ENCODE data around the gene CFAP52.
A peak's percentile ranks its signal among the peaks of the same experiment; 100 is the strongest.

Gene CFAP52

GRCh38 chr17:9576521-9577372, at the start of gene CFAP52:
TSS of gene CFAP52 (plus strand) at chr17:9576642. CDS start at chr17:9576696, 54 bp downstream.
- DNase-seq (ENCODE audit: low spot score), result peak; percentile 71
- H3K36me3 Mint-ChIP-seq (ENCODE audit: low read depth), result peaks cover 1% of the 10 kb centered on the region
- no peaks in the 10 kb centered on the region for H3K9me3 Mint-ChIP-seq
- peak within 1 kb of the TSS; percentile 79 for H3K27ac Mint-ChIP-seq
- peak within 1 kb of the TSS; percentile 96 for H3K4me3 Mint-ChIP-seq
- no peaks in the 10 kb centered on the region for H3K27me3 Mint-ChIP-seq (ENCODE audit: low read depth)
- H3K4me1 Mint-ChIP-seq (ENCODE audit: low read depth), result peaks cover 18% of the 10 kb centered on the region

GRCh38 chr17:9527788-9528187, 48.7 kb upstream of the CFAP52 start:
- Mint-ChIP-seq H3K27ac (no peak overlapping the region), H3K9me3 (no peaks in the 10 kb centered on the region), H3K27me3 (ENCODE audit: low read depth) (no peaks in the 10 kb centered on the region), H3K36me3 (ENCODE audit: low read depth) (peaks cover 4% of the 10 kb centered on the region), H3K4me1 (ENCODE audit: low read depth) (no peaks in the 10 kb centered on the region), H3K4me3 (no peak overlapping the region)
- no peak for DNase-seq (ENCODE audit: low spot score)

GRCh38 chr17:9529033-9529700, 47.3 kb upstream of the CFAP52 start:
- peaks cover 4% of the 10 kb centered on the region for H3K36me3 Mint-ChIP-seq (ENCODE audit: low read depth)
- no peaks in the 10 kb centered on the region for H3K27me3 Mint-ChIP-seq (ENCODE audit: low read depth)
- H3K4me1 Mint-ChIP-seq (ENCODE audit: low read depth), result peaks cover 2% of the 10 kb centered on the region
- DNase-seq (ENCODE audit: low spot score), result no peak
- no peaks in the 10 kb centered on the region for H3K9me3 Mint-ChIP-seq
- no peak overlapping the region for H3K4me3 Mint-ChIP-seq
- H3K27ac Mint-ChIP-seq, result no peak overlapping the region

- no peak for DNase-seq (ENCODE audit: low spot score)
- Mint-ChIP-seq H3K4me3 (no peak overlapping the region), H3K27ac (no peak overlapping the region), H3K27me3 (ENCODE audit: low read depth) (no peaks in the 10 kb centered on the region), H3K4me1 (ENCODE audit: low read depth) (peaks cover 2% of the 10 kb centered on the region), H3K9me3 (no peaks in the 10 kb centered on the region), H3K36me3 (ENCODE audit: low read depth) (peaks cover 4% of the 10 kb centered on the region)
Measured at GRCh38 chr17:9531034-9531433, 45.4 kb upstream of the CFAP52 start.

GRCh38 chr17:9532715-9533114, 43.7 kb upstream of the CFAP52 start:
- Mint-ChIP-seq H3K36me3 (ENCODE audit: low read depth) (peaks cover 4% of the 10 kb centered on the region), H3K4me1 (ENCODE audit: low read depth) (peaks cover 2% of the 10 kb centered on the region)

GRCh38 chr17:9533441-9533840, 43.0 kb upstream of the CFAP52 start:
- no peak overlapping the region for H3K4me3 Mint-ChIP-seq
- H3K4me1 Mint-ChIP-seq (ENCODE audit: low read depth), result peaks cover 2% of the 10 kb centered on the region
- H3K27ac Mint-ChIP-seq, result no peak overlapping the region
- H3K9me3 Mint-ChIP-seq, result no peaks in the 10 kb centered on the region
- no peak for DNase-seq (ENCODE audit: low spot score)
- H3K27me3 Mint-ChIP-seq (ENCODE audit: low read depth), result no peaks in the 10 kb centered on the region
- H3K36me3 Mint-ChIP-seq (ENCODE audit: low read depth), result peaks cover 4% of the 10 kb centered on the region

More at GRCh38 chr17:9532715-9533114, 43.7 kb upstream of the CFAP52 start:
- DNase-seq (ENCODE audit: low spot score), result no peak
- H3K9me3 Mint-ChIP-seq, result no peaks in the 10 kb centered on the region
- H3K27ac Mint-ChIP-seq, result no peak overlapping the region
- no peaks in the 10 kb centered on the region for H3K27me3 Mint-ChIP-seq (ENCODE audit: low read depth)
- H3K4me3 Mint-ChIP-seq, result no peak overlapping the region

- H3K9me3 Mint-ChIP-seq, result no peaks in the 10 kb centered on the region
- no peak overlapping the region for H3K27ac Mint-ChIP-seq
- no peak overlapping the region for H3K4me3 Mint-ChIP-seq
- H3K27me3 Mint-ChIP-seq (ENCODE audit: low read depth), result no peaks in the 10 kb centered on the region
- H3K36me3 Mint-ChIP-seq (ENCODE audit: low read depth), result peaks cover 5% of the 10 kb centered on the region
- H3K4me1 Mint-ChIP-seq (ENCODE audit: low read depth), result peaks cover 2% of the 10 kb centered on the region
- DNase-seq (ENCODE audit: low spot score), result no peak
Measured at GRCh38 chr17:9536061-9536460, 40.4 kb upstream of the CFAP52 start.

GRCh38 chr17:9537177-9537776, 39.2 kb upstream of the CFAP52 start:
- H3K4me1 Mint-ChIP-seq (ENCODE audit: low read depth), result peaks cover 2% of the 10 kb centered on the region
- peaks cover 5% of the 10 kb centered on the region for H3K36me3 Mint-ChIP-seq (ENCODE audit: low read depth)
- no peaks in the 10 kb centered on the region for H3K27me3 Mint-ChIP-seq (ENCODE audit: low read depth)
- H3K9me3 Mint-ChIP-seq, result no peaks in the 10 kb centered on the region
- H3K27ac Mint-ChIP-seq, result no peak overlapping the region
- DNase-seq (ENCODE audit: low spot score), result no peak
- no peak overlapping the region for H3K4me3 Mint-ChIP-seq

GRCh38 chr17:9538626-9539025, 37.8 kb upstream of the CFAP52 start:
- Mint-ChIP-seq H3K36me3 (ENCODE audit: low read depth) (peaks cover 5% of the 10 kb centered on the region), H3K27me3 (ENCODE audit: low read depth) (no peaks in the 10 kb centered on the region), H3K4me3 (no peak overlapping the region), H3K4me1 (ENCODE audit: low read depth) (peaks cover 2% of the 10 kb centered on the region), H3K9me3 (no peaks in the 10 kb centered on the region), H3K27ac (no peak overlapping the region)
- no peak for DNase-seq (ENCODE audit: low spot score)

GRCh38 chr17:9541718-9542117, 34.7 kb upstream of the CFAP52 start:
- H3K27me3 Mint-ChIP-seq (ENCODE audit: low read depth), result no peaks in the 10 kb centered on the region
- no peak overlapping the region for H3K27ac Mint-ChIP-seq
- H3K9me3 Mint-ChIP-seq, result no peaks in the 10 kb centered on the region
- peaks cover 5% of the 10 kb centered on the region for H3K36me3 Mint-ChIP-seq (ENCODE audit: low read depth)
- H3K4me3 Mint-ChIP-seq, result no peak overlapping the region
- H3K4me1 Mint-ChIP-seq (ENCODE audit: low read depth), result peaks cover 2% of the 10 kb centered on the region
- DNase-seq (ENCODE audit: low spot score), result no peak

GRCh38 chr17:9544221-9544620, 32.2 kb upstream of the CFAP52 start:
- DNase-seq (ENCODE audit: low spot score), result no peak
- H3K4me1 Mint-ChIP-seq (ENCODE audit: low read depth), result peaks cover 2% of the 10 kb centered on the region

GRCh38 chr17:9549215-9549614, 27.2 kb upstream of the CFAP52 start:
- H3K4me1 Mint-ChIP-seq (ENCODE audit: low read depth), result peaks cover 2% of the 10 kb centered on the region
- no peaks in the 10 kb centered on the region for H3K27me3 Mint-ChIP-seq (ENCODE audit: low read depth)
- H3K9me3 Mint-ChIP-seq, result no peaks in the 10 kb centered on the region
- H3K36me3 Mint-ChIP-seq (ENCODE audit: low read depth), result no peaks in the 10 kb centered on the region
- H3K4me3 Mint-ChIP-seq, result no peak overlapping the region
- DNase-seq (ENCODE audit: low spot score), result no peak
- H3K27ac Mint-ChIP-seq, result no peak overlapping the region

More at GRCh38 chr17:9544221-9544620, 32.2 kb upstream of the CFAP52 start:
- Mint-ChIP-seq H3K27ac (no peak overlapping the region), H3K4me3 (no peak overlapping the region), H3K36me3 (ENCODE audit: low read depth) (peaks cover 5% of the 10 kb centered on the region), H3K9me3 (no peaks in the 10 kb centered on the region), H3K27me3 (ENCODE audit: low read depth) (no peaks in the 10 kb centered on the region)

- no peaks in the 10 kb centered on the region for H3K9me3 Mint-ChIP-seq
- no peaks in the 10 kb centered on the region for H3K4me1 Mint-ChIP-seq (ENCODE audit: low read depth)
- no peaks in the 10 kb centered on the region for H3K27me3 Mint-ChIP-seq (ENCODE audit: low read depth)
- H3K36me3 Mint-ChIP-seq (ENCODE audit: low read depth), result no peaks in the 10 kb centered on the region
- no peak overlapping the region for H3K4me3 Mint-ChIP-seq
- no peak overlapping the region for H3K27ac Mint-ChIP-seq
- DNase-seq (ENCODE audit: low spot score), result no peak
Measured at GRCh38 chr17:9553181-9553580, 23.3 kb upstream of the CFAP52 start.

GRCh38 chr17:9553596-9553995, 22.8 kb upstream of the CFAP52 start:
- H3K9me3 Mint-ChIP-seq, result no peaks in the 10 kb centered on the region
- H3K4me3 Mint-ChIP-seq, result no peak overlapping the region
- H3K27me3 Mint-ChIP-seq (ENCODE audit: low read depth), result no peaks in the 10 kb centered on the region
- no peak for DNase-seq (ENCODE audit: low spot score)
- no peak overlapping the region for H3K27ac Mint-ChIP-seq
- no peaks in the 10 kb centered on the region for H3K4me1 Mint-ChIP-seq (ENCODE audit: low read depth)
- H3K36me3 Mint-ChIP-seq (ENCODE audit: low read depth), result no peaks in the 10 kb centered on the region
